Esophagus squamous epithelium (tissue), 4 donors: ENCODE measurements around the gene NEMP1.

Experiments
- POLR2A ChIP-seq, 4 donors: fragments of 450-650 bp; IDR thresholded peaks; one replicate each; pipeline ENCODE4 v1.6.1; 2017; ENCODE audit warnings: antibody characterized with exemption in 4 of 4, mild to moderate bottlenecking in 4 of 4, moderate library complexity in 3 of 4
- TF ChIP-seq, protein P1 (sequence below), 6 experiments: fragments of 450-650 bp in 4 of 6; fragments of 200-600 bp in 2 of 6; sonication (generic) in 2 of 6; IDR thresholded peaks; one replicate each; pipeline ENCODE4 v1.5.1; 2016 to 2019; ENCODE audit warnings: antibody characterized with exemption in 6 of 6, mild to moderate bottlenecking in 4 of 6, moderate library complexity in 4 of 6

DNA sequence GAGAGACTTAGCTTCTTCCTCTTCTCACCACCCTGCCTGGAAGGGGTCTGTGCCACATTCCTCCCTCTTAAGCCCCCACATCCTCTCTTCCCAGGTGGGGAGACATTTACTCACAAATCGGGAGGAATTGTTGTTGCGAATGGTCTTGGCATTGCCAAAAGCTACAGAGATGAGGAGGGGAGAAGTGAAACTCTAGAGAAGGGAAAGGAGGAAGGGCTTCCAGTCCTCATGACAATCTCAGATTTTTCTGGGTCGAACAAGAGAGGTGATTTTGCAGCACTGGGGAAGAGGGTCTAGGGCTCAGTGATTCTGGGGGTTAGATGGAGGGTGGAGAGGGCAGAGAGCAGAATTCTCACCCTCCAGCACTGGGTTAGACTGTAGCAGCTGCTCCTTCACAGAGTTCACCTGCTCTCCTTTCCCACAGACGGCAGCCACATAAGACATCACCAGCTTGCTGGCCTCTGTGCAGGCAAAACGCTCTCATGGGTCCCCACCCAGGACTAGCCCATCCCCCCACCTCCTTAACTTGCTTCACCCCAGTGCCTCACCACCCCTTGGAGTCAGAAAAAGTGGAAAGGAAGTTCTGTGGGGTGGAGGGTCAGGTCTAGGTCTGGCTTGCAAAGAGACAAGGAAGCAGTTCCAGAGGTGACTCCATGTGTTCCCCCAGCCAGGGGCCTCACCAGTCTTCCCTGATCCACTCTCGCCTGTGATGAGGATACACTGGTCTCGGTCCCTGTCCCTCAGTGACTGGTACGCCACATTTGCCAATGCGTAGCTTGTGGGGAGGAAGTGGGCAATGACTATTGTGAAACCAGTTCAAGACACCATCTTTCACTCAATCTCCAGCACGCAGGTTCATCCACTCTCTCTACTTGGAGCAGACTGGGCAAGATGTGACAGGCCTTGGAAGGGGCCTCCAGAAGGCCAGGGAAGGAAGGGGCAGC lies 31.4 kb downstream of the NEMP1 start:
- TF ChIP-seq, protein P1, sequence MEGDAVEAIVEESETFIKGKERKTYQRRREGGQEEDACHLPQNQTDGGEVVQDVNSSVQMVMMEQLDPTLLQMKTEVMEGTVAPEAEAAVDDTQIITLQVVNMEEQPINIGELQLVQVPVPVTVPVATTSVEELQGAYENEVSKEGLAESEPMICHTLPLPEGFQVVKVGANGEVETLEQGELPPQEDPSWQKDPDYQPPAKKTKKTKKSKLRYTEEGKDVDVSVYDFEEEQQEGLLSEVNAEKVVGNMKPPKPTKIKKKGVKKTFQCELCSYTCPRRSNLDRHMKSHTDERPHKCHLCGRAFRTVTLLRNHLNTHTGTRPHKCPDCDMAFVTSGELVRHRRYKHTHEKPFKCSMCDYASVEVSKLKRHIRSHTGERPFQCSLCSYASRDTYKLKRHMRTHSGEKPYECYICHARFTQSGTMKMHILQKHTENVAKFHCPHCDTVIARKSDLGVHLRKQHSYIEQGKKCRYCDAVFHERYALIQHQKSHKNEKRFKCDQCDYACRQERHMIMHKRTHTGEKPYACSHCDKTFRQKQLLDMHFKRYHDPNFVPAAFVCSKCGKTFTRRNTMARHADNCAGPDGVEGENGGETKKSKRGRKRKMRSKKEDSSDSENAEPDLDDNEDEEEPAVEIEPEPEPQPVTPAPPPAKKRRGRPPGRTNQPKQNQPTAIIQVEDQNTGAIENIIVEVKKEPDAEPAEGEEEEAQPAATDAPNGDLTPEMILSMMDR (IDR thresholded peaks at IDR 0.05) = no peak
- no peak for TF ChIP-seq POLR2A (IDR thresholded peaks at IDR 0.05)
